SK-N-MC (cell line): ENCODE results near the gene INPP5A.

Experiments used
- EZH2 ChIP-seq: fragments of 200-600 bp; sonication (generic); IDR thresholded peaks from one replicate; pipeline ENCODE4 v1.6.1; 2017; ENCODE audit warnings: antibody characterized with exemption
- FOXP2 ChIP-seq: optimal IDR thresholded peaks from 2 replicates; pipeline ENCODE3; 2011; ENCODE audit warnings: mild to moderate bottlenecking, moderate library complexity; ENCODE audit not compliant: insufficient read depth; ENCODE audit errors: extremely low read length, control extremely low read depth
- POLR2AphosphoS5 ChIP-seq: IDR thresholded peaks from 2 replicates; pipeline ENCODE4 v1.6.1; 2012; ENCODE audit warnings: mild to moderate bottlenecking, low read depth, low read length, borderline replicate concordance

DNA sequence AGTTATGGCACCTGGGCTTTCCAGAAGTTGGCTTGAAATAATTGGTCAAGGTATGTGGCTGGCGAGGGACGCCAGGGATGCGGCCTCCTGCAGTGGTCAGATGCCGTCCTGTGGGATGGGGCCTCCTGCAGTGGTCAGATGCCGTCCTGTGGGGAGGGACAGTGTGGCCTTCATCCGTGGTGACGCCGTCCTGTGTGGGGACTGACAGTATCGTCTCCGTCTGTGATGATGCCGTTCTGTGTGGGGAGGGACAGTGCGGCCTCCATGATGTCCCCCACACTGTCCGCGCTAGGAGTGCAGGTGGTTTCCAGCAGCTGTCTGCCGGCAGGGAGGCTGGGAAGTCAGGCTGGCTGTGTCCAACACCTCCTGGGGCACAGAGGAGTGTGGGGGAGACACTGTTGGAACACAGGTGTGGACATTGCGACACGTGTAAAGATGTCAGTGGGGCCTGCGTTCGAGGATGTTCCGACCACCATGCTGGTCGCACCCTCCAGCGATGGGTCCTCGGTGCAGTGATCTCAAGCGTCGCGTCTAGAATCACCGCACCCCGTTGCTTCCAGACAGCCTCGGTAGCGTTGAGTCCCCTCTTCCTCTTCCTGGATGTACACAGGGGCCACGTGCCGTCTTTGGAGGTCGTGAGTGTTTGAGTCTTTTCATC lies 52.6 kb downstream of the INPP5A start:
- no peak for TF ChIP-seq POLR2AphosphoS5
- TF ChIP-seq EZH2, result no peak
- TF ChIP-seq FOXP2, result no peak
